Right lobe of liver (tissue), 4 donors: ENCODE results near the gene CEP350.

Experiments used
- POLR2A ChIP-seq: fragments of 450-650 bp; IDR thresholded peaks from one replicate; pipeline ENCODE4 v1.6.1; 2017; ENCODE audit warnings: antibody characterized with exemption, mild to moderate bottlenecking
- TF ChIP-seq, protein P1 (sequence below), 4 donors: fragments of 200-600 bp in 3 of 4; fragments of 450-650 bp in 1 of 4; IDR thresholded peaks; one replicate each; pipeline versions ENCODE4 v1.5.1 to v1.8.0; 2016 to 2022; ENCODE audit warnings: antibody characterized with exemption in 4 of 4, mild to moderate bottlenecking in 2 of 4
- donor health status: DM: no; HTN: no; CAD: no.
- donor health status: DM: no; HTN: no; CAD: no.
- donor health status: DM: no; HTN: yes; CAD: no.

GRCh38 chr1:180160357-180160756 lies 205.7 kb downstream of the CEP350 start:
- TF ChIP-seq, protein P1, sequence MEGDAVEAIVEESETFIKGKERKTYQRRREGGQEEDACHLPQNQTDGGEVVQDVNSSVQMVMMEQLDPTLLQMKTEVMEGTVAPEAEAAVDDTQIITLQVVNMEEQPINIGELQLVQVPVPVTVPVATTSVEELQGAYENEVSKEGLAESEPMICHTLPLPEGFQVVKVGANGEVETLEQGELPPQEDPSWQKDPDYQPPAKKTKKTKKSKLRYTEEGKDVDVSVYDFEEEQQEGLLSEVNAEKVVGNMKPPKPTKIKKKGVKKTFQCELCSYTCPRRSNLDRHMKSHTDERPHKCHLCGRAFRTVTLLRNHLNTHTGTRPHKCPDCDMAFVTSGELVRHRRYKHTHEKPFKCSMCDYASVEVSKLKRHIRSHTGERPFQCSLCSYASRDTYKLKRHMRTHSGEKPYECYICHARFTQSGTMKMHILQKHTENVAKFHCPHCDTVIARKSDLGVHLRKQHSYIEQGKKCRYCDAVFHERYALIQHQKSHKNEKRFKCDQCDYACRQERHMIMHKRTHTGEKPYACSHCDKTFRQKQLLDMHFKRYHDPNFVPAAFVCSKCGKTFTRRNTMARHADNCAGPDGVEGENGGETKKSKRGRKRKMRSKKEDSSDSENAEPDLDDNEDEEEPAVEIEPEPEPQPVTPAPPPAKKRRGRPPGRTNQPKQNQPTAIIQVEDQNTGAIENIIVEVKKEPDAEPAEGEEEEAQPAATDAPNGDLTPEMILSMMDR (IDR thresholded peaks at IDR 0.05): no peak
- TF ChIP-seq POLR2A: no peak
